GM23248 (cell line): Measurements from ENCODE around the gene FHL3. TPM values are rescaled to one million over a fixed set of nuclear protein-coding genes. Genes with fewer than 3 reads are reported as not detected.
A peak's percentile ranks its signal among the peaks of the same experiment; 100 is the strongest.

ENCODE experiments used
- DNase-seq: peaks from one replicate; pipeline ENCODE4 v3.0.0-alpha.2; 2015
- H2AFZ ChIP-seq: fragments of 200-600 bp; sonication (generic); 2 replicates; pipeline ENCODE4 v1.6.1; 2016; ENCODE audit warnings: antibody characterized with exemption
- H3F3A ChIP-seq: fragments of 200-600 bp; sonication (generic); 2 replicates; pipeline ENCODE4 v1.6.1; 2016; ENCODE audit warnings: mild to moderate bottlenecking, antibody characterized with exemption, mixed run types; ENCODE audit not compliant: insufficient read depth
- H3K27ac ChIP-seq: fragments of 200-600 bp; sonication (generic); 2 replicates; pipeline ENCODE4 v1.5.1; 2016; ENCODE audit warnings: mild to moderate bottlenecking
- H3K27me3 ChIP-seq: fragments of 200-600 bp; sonication (generic); replicated peaks from 2 replicates; pipeline ENCODE4 v1.6.1; 2016; ENCODE audit warnings: mild to moderate bottlenecking; ENCODE audit not compliant: insufficient read depth
- H3K36me3 ChIP-seq: fragments of 200-600 bp; sonication (generic); 2 replicates; pipeline ENCODE4 v1.6.1; 2016; ENCODE audit warnings: low read depth, mild to moderate bottlenecking
- H3K4me1 ChIP-seq: fragments of 200-600 bp; sonication (generic); 2 replicates; pipeline ENCODE4 v1.6.1; 2016; ENCODE audit warnings: mild to moderate bottlenecking; ENCODE audit not compliant: insufficient read depth
- H3K4me2 ChIP-seq: fragments of 200-600 bp; sonication (generic); one replicate; pipeline ENCODE4 v1.6.1; 2016; ENCODE audit warnings: mild to moderate bottlenecking; ENCODE audit not compliant: unreplicated experiment
- H3K4me3 ChIP-seq: fragments of 200-600 bp; sonication (generic); 2 replicates; pipeline ENCODE4 v1.5.1; 2016; ENCODE audit warnings: mild to moderate bottlenecking
- H3K79me2 ChIP-seq: fragments of 200-600 bp; sonication (generic); 2 replicates; pipeline ENCODE4 v1.6.1; 2016; ENCODE audit warnings: mild to moderate bottlenecking; ENCODE audit not compliant: insufficient read depth
- H3K9ac ChIP-seq: fragments of 200-600 bp; sonication (generic); 2 replicates; pipeline ENCODE4 v1.6.1; 2016; ENCODE audit warnings: mild to moderate bottlenecking
- H3K9me2 ChIP-seq: fragments of 200-600 bp; sonication (generic); 2 replicates; pipeline ENCODE4 v1.6.1; 2016; ENCODE audit warnings: mixed run types, mild to moderate bottlenecking, moderate library complexity; ENCODE audit not compliant: insufficient read depth
- H3K9me3 ChIP-seq: fragments of 200-600 bp; sonication (generic); one replicate; pipeline ENCODE4 v1.6.1; 2017; ENCODE audit warnings: low read depth
- H4K20me1 ChIP-seq: fragments of 200-600 bp; sonication (generic); 2 replicates; pipeline ENCODE4 v1.6.0; 2016; ENCODE audit not compliant: insufficient read depth
- EZH2 ChIP-seq: fragments of 200-600 bp; sonication (generic); IDR thresholded peaks from 2 replicates; pipeline ENCODE4 v1.6.1; 2018; ENCODE audit warnings: antibody characterized with exemption, mild to moderate bottlenecking; ENCODE audit not compliant: insufficient read depth, poor library complexity, severe bottlenecking
- EZH2phosphoT487 ChIP-seq: fragments of 200-600 bp; sonication (generic); IDR thresholded peaks from 2 replicates; pipeline ENCODE4 v1.6.1; 2018; ENCODE audit warnings: antibody characterized with exemption, moderate library complexity, mild to moderate bottlenecking, low read depth; ENCODE audit not compliant: insufficient read depth
- WGBS, 2 experiments: methylation state at CpG; one replicate each; pipeline ENCODE4 v1.1.6; 2015 to 2017; ENCODE audit warnings: low lambda C conversion rate in 2 of 2, low coverage in 1 of 2; ENCODE audit errors: missing lambda C conversion rate in 2 of 2; 5-methylcytosine and 5-hydroxymethylcytosine counted together
- in situ Hi-C: fragments of 300-500 bp; cut with MboI; formaldehyde crosslinking; loops from 2 replicates; pipeline ENCODE4 v1.15.0; 2020
- polyA plus RNA-seq: library from polyadenylated mRNA; unstranded; fragments of >200 nt; fragmentation: Nextera tagmentation; extraction: Ambion mirVana; gene quantifications from 2 replicates; pipeline ENCODE4 v1.2.1, GENCODE V29; 2016
- total RNA-seq: library from RNA; depleted of rRNA; stranded (reverse); fragments of >200 nt; shearing (Covaris generic); gene quantifications from 2 replicates; pipeline ENCODE4 v1.2.3, GENCODE V29; 2014

FHL3 gene
- total and polyA plus RNA-seq, 2 experiments from 2014 or later: 31.7 to 44.4 TPM

DNA sequence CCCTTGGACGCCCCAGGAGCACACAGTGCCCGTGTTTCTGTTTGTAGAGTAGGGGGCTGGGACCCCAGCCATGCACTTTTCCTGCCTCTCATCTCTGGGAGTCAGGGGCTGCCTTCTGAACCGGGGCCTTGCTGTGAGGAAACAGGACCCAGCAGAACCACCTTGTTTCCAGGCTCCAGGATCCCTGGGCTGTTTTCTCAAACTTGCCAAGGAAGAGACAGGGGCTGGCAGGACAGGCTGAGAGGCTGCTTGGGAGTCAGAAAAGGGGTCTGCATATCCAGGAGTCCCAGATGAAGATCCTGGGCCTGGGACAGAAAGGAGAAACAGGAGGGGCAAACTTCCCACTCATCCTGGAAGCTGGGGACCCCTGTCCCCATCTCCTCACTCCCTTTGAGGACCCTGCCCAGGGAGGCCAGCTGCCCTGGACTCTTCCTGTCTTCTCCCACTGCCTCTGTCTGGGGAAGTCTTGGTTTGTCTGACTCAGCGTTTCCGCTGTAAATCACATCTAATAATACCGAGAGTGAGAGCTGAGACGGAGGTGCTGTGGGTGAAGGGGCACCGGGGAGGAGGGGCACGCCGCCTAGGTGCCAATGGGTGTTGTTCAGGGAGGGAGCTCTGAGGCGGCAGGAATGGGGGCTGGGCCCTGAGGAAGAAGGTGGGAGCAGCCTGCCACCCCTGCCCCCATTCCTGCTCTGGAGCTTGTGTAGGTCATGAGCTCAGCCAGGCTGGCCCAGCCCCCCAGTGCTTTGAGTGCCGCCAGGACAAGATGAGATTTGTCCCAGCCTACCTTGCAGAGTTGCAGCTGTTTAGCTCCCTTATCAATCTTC is 24.6 kb upstream of the FHL3 start:
- no peak overlapping the region for H3K27ac ChIP-seq
- 0 out of 2 replicates have a peak overlapping the region, but pooled peaks have one; percentile 28 for H3K4me3 ChIP-seq
- H3F3A ChIP-seq: peaks cover 21% of the 10 kb centered on the region; the same call in 1 of the 2 replicates
- no peaks in the 10 kb centered on the region for H3K79me2 ChIP-seq
- H3K9me2 ChIP-seq: no peaks in the 10 kb centered on the region
- WGBS, 2 experiments: 15 to 16% methylated on average over 12 of the region's 12 CpGs
- in situ Hi-C loops: loop anchor here (10.0 kb wide), 1 partner anchor 795 kb away; no protein-coding TSS in a partner anchor
- H4K20me1 ChIP-seq: no peaks in the 10 kb centered on the region
- no peaks in the 10 kb centered on the region for H3K27me3 ChIP-seq
- peaks cover 28% of the 10 kb centered on the region for H3K4me1 ChIP-seq
- peak overlapping the region; percentile 26; the same call in 1 of the 2 replicates for H2AFZ ChIP-seq
- H3K36me3 ChIP-seq: peaks cover 4% of the 10 kb centered on the region; the same call in 1 of the 2 replicates
- H3K9ac ChIP-seq: peak overlapping the region; percentile 54
- TF ChIP-seq EZH2phosphoT487 (no peak), EZH2 (no peak)
- peak overlapping the region; percentile 70 for H3K4me2 ChIP-seq
- H3K9me3 ChIP-seq: no peaks in the 10 kb centered on the region
- DNase-seq: peak; percentile 82

DNA sequence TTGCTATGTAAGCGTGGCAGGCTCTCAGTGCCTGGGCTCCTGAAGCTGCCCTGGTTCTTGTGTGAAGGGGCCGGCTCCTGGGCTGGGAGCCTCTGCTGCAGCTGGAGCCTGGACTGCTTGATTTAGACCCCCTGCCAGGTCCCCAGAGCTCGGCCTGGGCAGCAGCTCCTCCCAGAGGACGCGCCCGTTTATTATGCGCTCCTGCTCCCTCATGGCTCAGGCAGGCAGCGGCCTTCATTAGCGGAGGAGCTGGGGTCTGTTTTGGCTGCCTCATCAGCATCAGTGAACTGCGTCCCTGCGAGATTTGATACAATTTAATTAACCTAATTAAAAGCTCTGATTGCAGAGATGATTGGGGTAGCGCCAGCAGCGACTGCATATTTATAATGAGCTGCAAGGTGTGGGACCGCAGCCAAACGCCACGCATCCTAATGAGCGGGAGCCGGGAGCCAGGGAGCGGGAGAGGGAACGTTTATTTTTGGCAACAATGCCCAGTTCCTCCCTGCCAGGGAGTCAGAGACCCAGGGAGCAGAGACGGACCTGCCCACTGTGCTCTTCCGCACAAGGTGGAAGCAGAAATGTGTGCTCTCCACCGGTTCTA is 23.9 kb upstream of the FHL3 start:
- Histone ChIP-seq H3K9me3 (no peaks in the 10 kb centered on the region), H3K79me2 (no peaks in the 10 kb centered on the region), H3K9ac (peak overlapping the region; percentile 54), H3K4me1 (peaks cover 28% of the 10 kb centered on the region), H2AFZ (peak overlapping the region; percentile 26; the same call in 1 of the 2 replicates), H3K4me2 (peak overlapping the region; percentile 70), H4K20me1 (no peaks in the 10 kb centered on the region), H3K27me3 (no peaks in the 10 kb centered on the region), H3K27ac (no peak overlapping the region), H3K9me2 (no peaks in the 10 kb centered on the region), H3K36me3 (peaks cover 8% of the 10 kb centered on the region; the same call in 1 of the 2 replicates), H3K4me3 (no peak overlapping the region), H3F3A (peaks cover 21% of the 10 kb centered on the region; the same call in 1 of the 2 replicates)
- TF ChIP-seq EZH2phosphoT487 (no peak), EZH2 (no peak)
- peak; percentile 49 for DNase-seq
- in situ Hi-C loops: loop anchor here (10.0 kb wide), 1 partner anchor 796 kb away; no protein-coding TSS in a partner anchor
- WGBS, 2 experiments: 21 to 26% methylated on average over 23 of the region's 23 CpGs

DNA sequence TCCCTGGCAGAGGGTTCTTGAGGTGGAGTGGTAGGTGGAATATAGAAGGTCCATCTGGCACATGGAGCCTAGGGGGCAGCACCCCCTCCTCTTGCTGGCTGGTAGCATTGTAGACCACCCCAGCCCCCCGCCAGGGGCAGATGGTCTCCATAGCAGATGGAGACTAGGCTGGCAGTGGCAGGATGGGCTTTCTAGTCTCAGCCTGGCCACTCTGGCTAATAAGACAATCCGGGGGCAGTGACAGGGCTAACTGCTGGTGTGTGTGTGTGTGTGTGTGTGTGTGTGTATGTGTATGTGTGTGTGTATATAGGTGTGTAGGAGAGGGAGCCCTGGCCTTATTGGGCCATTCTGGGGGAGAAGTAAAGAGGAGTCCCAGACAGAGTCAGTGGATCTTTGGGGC is 23.4 kb upstream of the FHL3 start:
- Histone ChIP-seq H3K9me3 (no peaks in the 10 kb centered on the region), H3K36me3 (peaks cover 13% of the 10 kb centered on the region), H3K9me2 (no peaks in the 10 kb centered on the region), H4K20me1 (no peaks in the 10 kb centered on the region), H3K4me1 (peaks cover 28% of the 10 kb centered on the region), H3K9ac (no peak overlapping the region), H3K4me2 (no peak overlapping the region), H3K27ac (no peak overlapping the region), H3K4me3 (no peak overlapping the region), H3K27me3 (no peaks in the 10 kb centered on the region), H2AFZ (no peak overlapping the region), H3F3A (peaks cover 21% of the 10 kb centered on the region; the same call in 1 of the 2 replicates), H3K79me2 (no peaks in the 10 kb centered on the region)
- 26 to 33% methylated on average over 2 of the region's 2 CpGs for WGBS, 2 experiments
- no peak for TF ChIP-seq EZH2phosphoT487
- no peak for TF ChIP-seq EZH2
- in situ Hi-C loops: loop anchor here (10.0 kb wide), 1 partner anchor 796 kb away; no protein-coding TSS in a partner anchor
- DNase-seq: no peak

DNA sequence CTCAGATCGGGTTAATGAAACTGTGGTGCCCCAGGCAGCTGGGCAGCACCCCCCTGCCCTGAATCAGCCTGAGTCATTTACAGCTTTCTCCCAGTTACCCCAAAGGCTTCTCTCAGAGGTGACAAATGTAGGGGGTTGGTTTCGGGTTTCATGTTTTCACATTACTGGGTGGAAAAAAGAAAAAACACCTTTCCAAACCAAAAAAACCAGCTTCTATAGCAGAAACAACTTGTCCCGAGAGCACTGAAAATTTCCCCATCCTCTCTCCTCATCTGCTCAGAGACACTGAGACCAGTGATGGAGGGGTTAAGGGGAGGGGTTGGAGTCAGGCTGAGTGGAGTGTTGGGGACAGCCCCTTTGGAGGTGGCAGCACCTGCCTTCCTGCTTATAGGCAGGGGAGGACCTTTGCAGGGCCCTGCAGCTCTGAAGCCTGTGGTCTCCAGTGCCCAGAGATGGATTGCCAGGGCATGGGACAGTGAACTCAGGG is 22.8 kb upstream of the FHL3 start:
- 49 to 70% methylated on average over 3 of the region's 3 CpGs for WGBS, 2 experiments
- peaks cover 21% of the 10 kb centered on the region; the same call in 1 of the 2 replicates for H3F3A ChIP-seq
- no peaks in the 10 kb centered on the region for H3K79me2 ChIP-seq
- peaks cover 19% of the 10 kb centered on the region for H3K36me3 ChIP-seq
- no peak overlapping the region for H3K27ac ChIP-seq
- no peaks in the 10 kb centered on the region for H3K27me3 ChIP-seq
- H3K4me1 ChIP-seq: peaks cover 28% of the 10 kb centered on the region
- H3K9ac ChIP-seq: 0 out of 2 replicates have a peak overlapping the region, but pooled peaks have one; percentile 8
- in situ Hi-C loops: loop anchor here (10.0 kb wide), 1 partner anchor 797 kb away; no protein-coding TSS in a partner anchor
- H3K9me3 ChIP-seq: no peaks in the 10 kb centered on the region
- H3K4me3 ChIP-seq: no peak overlapping the region
- no peaks in the 10 kb centered on the region for H3K9me2 ChIP-seq
- DNase-seq: peak; percentile 51
- no peak overlapping the region for H3K4me2 ChIP-seq
- H4K20me1 ChIP-seq: no peaks in the 10 kb centered on the region
- no peak overlapping the region for H2AFZ ChIP-seq
- no peak for TF ChIP-seq EZH2
- no peak for TF ChIP-seq EZH2phosphoT487
